GM19043 (cell line): ENCODE measurements around the gene DPM2.

ENCODE experiments used
- ATAC-seq: cut with Tn5 transposase; IDR thresholded peaks from one replicate; pipeline ENCODE4 v1.9.1; 2021; ENCODE audit warnings: low read depth; ENCODE audit not compliant: unreplicated experiment

Gene DPM2

GRCh38 chr9:127937388-127938297, at the start of gene DPM2:
Gene DPM2, minus strand, starts transcription at chr9:127937854. Its CDS starts 34 bp downstream, at chr9:127937820.
- peak; percentile 93 for ATAC-seq

GRCh38 chr9:127987103-127987614, 49.5 kb upstream of the DPM2 start:
- ATAC-seq = no peak

GRCh38 chr9:127985011-127985410, 47.4 kb upstream of the DPM2 start:
- ATAC-seq = no peak

- peak; percentile 39 for ATAC-seq
These were observed 46.2 kb upstream of the DPM2 start for GRCh38 chr9:127983847-127984289.

- ATAC-seq = no peak
These were observed 45.3 kb upstream of the DPM2 start for GRCh38 chr9:127982912-127983311.

GRCh38 chr9:127981559-127982121, 44.0 kb upstream of the DPM2 start:
- no peak for ATAC-seq

- peak; percentile 67 for ATAC-seq
These were observed 43.3 kb upstream of the DPM2 start, which contains the start of gene EEIG1 for GRCh38 chr9:127980706-127981558. Gene EEIG1, minus strand, starts transcription at chr9:127980989. Its CDS starts 852 bp downstream, at chr9:127980137.

GRCh38 chr9:127980060-127980705, 42.5 kb upstream of the DPM2 start:
- ATAC-seq = peak; percentile 4

GRCh38 chr9:127979333-127980059, 41.8 kb upstream of the DPM2 start:
- no peak for ATAC-seq

GRCh38 chr9:127979015-127979332, 41.3 kb upstream of the DPM2 start:
- no peak for ATAC-seq

- no peak for ATAC-seq
These were observed 40.4 kb upstream of the DPM2 start for GRCh38 chr9:127977884-127978647.

GRCh38 chr9:127977009-127977883, 39.6 kb upstream of the DPM2 start:
- ATAC-seq = no peak

GRCh38 chr9:127976498-127976897, 38.8 kb upstream of the DPM2 start:
- no peak for ATAC-seq

GRCh38 chr9:127975376-127976315, 38.0 kb upstream of the DPM2 start:
- ATAC-seq = no peak

GRCh38 chr9:127974769-127975261, 37.2 kb upstream of the DPM2 start:
- ATAC-seq = no peak

GRCh38 chr9:127974001-127974768, 36.5 kb upstream of the DPM2 start:
- no peak for ATAC-seq
